GM06990 (cell line): Measurements from ENCODE around the gene ZNF350.

Experiments used
- DNase-seq: peaks from one replicate; pipeline ENCODE4 v3.0.0-alpha.2; 2011; ENCODE audit not compliant: insufficient read length; ENCODE audit errors: extremely low read depth
- H3K27me3 ChIP-seq: replicated peaks from 2 replicates; pipeline ENCODE4 v1.6.0; 2011; ENCODE audit warnings: low read length; ENCODE audit not compliant: control insufficient read depth, insufficient read depth
- H3K36me3 ChIP-seq: 2 replicates; pipeline ENCODE4 v1.5.1; 2011; ENCODE audit warnings: low read length; ENCODE audit not compliant: control insufficient read depth, insufficient read depth
- H3K4me3 ChIP-seq: replicated peaks from 2 replicates; pipeline ENCODE4 v1.5.1; 2011; ENCODE audit warnings: low read depth, mild to moderate bottlenecking, control low read depth, low read length
- CTCF ChIP-seq: IDR thresholded peaks from 2 replicates; pipeline ENCODE4 v1.5.1; 2011; ENCODE audit warnings: low read length, control low read depth, mild to moderate bottlenecking, inconsistent platforms; ENCODE audit not compliant: insufficient read depth, poor library complexity, severe bottlenecking

Gene ZNF350

GRCh38 chr19:51931921-51932320, 54.7 kb downstream of the ZNF350 start:
- Histone ChIP-seq H3K36me3 (peaks cover 5% of the 10 kb centered on the region), H3K4me3 (no peak overlapping the region), H3K27me3 (no peaks in the 10 kb centered on the region)
- DNase-seq = no peak
- no peak for TF ChIP-seq CTCF

DNA sequence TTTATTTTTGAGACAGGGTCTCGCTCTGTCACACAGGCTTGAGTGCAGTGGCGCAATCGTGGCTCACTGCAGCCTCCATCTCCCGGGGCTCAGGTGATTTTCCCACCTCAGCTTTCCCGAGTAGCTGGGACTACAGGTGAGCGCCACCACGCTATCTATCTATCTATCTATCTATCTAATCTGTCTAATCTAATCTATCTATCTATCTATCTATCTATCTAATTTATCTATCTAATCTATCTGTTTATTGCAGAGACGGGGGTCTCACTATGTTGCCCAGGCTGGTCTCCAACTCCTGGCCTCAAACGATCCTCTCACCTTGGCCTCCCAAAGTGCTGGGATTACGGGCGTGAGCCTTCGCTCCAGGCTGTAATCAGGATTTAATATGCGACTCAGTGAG, 58.8 kb downstream of the ZNF350 start:
- TF ChIP-seq CTCF = no peak
- Histone ChIP-seq H3K27me3 (no peaks in the 10 kb centered on the region), H3K4me3 (peak overlapping the region; percentile 88), H3K36me3 (no peaks in the 10 kb centered on the region; the same call in 1 of the 2 replicates)
- no peak for DNase-seq

DNA sequence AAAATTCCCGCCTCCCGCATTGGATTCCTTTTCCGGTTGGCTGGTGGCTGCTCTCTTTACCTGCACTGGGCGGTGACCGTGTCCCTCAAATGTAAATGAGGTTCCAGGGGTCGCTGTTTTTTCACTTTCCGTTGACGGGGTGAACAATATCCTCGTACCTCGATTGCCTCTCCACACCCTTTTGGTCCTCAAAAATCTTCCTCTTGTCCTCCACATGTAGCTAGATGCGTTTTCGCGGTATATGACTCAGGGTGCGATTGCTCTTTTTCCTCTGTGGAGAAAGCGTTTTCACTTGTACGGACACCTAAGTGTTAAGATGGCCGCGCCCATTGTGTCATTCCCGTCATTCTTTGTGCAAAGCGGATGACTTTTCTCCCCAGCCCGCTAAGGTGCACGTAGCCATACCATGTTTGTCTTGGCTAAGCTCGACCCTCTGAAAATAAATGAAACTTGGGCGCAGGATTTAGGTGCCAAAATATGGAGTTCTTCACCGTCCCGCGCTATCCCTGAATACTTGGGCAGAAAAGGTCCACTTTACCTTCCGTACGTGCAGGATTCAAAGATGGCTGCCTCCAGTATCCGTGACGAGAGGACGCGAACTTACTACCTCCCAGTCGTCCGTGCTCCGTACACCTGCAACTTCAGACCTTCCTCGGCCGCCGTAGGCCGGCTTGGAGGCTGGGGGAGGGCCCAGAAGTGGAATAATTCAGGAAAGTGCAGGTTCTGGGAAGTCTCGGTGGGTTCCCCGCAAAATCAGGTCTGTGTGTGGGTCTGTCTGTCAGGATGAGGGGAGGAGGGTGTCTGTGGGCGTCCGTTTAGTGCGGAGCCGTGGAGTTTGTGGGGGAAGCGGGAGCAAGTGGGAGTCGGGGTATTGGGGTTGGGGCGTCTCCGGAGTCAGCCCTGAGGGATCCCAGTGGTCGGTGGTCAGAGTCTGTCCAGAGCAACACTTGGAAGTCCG, 59.6 kb downstream of the ZNF350 start, which contains the start of gene ZNF613:
TSS of gene ZNF613 (plus strand) at position 689 of the 958 bp plus-strand sequence. CDS start 8,749 bp downstream, outside the sequence.
- TF ChIP-seq CTCF = peak; percentile 21

GRCh38 chr19:51926426-51926783, 60.2 kb downstream of the ZNF350 start:
- peak overlapping the region; percentile 88 for H3K4me3 ChIP-seq
- no peaks in the 10 kb centered on the region for H3K27me3 ChIP-seq
- no peak for DNase-seq
- H3K36me3 ChIP-seq = no peaks in the 10 kb centered on the region
- TF ChIP-seq CTCF = no peak

More for the DNA sequence above, 59.6 kb downstream of the ZNF350 start, which contains the start of gene ZNF613:
- H3K4me3 ChIP-seq = peak within 1 kb of the TSS; percentile 88
- no peaks in the 10 kb centered on the region; the same call in 1 of the 2 replicates for H3K36me3 ChIP-seq
- DNase-seq = peak; percentile 84
- no peaks in the 10 kb centered on the region for H3K27me3 ChIP-seq

- no peak for DNase-seq
- Histone ChIP-seq H3K27me3 (no peaks in the 10 kb centered on the region), H3K36me3 (no peaks in the 10 kb centered on the region), H3K4me3 (no peak overlapping the region)
- TF ChIP-seq CTCF = no peak
These were observed 64.7 kb downstream of the ZNF350 start for GRCh38 chr19:51921949-51922348.
